ENCODE data around the gene CPNE5.

DNA sequence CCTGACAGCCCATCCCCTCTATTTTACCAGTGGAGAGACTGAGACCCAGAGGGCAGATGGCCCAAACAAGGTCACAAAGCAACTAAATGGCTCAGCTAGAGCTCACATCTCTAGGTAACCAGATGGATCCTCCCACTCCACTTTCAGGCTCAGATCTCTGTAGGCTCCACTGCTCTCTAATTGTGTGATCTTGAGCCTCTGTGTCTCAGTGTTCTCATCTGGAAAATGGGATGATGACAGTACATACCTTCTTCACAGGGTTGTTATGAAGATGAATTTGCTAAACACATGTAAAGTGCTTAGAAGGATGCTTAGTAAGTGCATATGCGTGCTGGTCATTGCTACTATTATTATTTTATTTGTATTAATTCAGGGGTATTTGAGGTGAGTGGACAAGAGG is 101.1 kb downstream of the CPNE5 start:
- TF ChIP-seq, protein P1, sequence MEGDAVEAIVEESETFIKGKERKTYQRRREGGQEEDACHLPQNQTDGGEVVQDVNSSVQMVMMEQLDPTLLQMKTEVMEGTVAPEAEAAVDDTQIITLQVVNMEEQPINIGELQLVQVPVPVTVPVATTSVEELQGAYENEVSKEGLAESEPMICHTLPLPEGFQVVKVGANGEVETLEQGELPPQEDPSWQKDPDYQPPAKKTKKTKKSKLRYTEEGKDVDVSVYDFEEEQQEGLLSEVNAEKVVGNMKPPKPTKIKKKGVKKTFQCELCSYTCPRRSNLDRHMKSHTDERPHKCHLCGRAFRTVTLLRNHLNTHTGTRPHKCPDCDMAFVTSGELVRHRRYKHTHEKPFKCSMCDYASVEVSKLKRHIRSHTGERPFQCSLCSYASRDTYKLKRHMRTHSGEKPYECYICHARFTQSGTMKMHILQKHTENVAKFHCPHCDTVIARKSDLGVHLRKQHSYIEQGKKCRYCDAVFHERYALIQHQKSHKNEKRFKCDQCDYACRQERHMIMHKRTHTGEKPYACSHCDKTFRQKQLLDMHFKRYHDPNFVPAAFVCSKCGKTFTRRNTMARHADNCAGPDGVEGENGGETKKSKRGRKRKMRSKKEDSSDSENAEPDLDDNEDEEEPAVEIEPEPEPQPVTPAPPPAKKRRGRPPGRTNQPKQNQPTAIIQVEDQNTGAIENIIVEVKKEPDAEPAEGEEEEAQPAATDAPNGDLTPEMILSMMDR (IDR thresholded peaks at IDR 0.05): no peak
- no peak for TF ChIP-seq POLR2A (IDR thresholded peaks at IDR 0.05)
